ENCODE measurements around the gene DUSP1. TPM values are rescaled to one million over a fixed set of nuclear protein-coding genes. Genes with fewer than 3 reads are reported as not detected.
"Not testable (repeated sequence)": the region's sequence is repeated elsewhere in the genome, so short reads cannot be mapped to it uniquely, and the experiment has no call there.

Gene DUSP1
- polyA plus RNA-seq, 1 donor from 2014 or later, result 48.3 TPM

- H3K27ac ChIP-seq (ENCODE audit: low read length), result no peak overlapping the region
These were observed 19.5 kb upstream of the DUSP1 start for GRCh38 chr5:172790496-172790889.

GRCh38 chr5:172789687-172790495 is 18.9 kb upstream of the DUSP1 start:
- Histone ChIP-seq H3K27me3 (ENCODE audit: insufficient read depth, low read depth, low read length) (no peaks in the 10 kb centered on the region), H3K79me2 (replicated peaks; ENCODE audit: insufficient read depth, low read length) (no peaks in the 10 kb centered on the region), H4K20me1 (ENCODE audit: insufficient read depth) (no peaks in the 10 kb centered on the region), H3K9me3 (ENCODE audit: low read length) (no peaks in the 10 kb centered on the region), H3K9ac (ENCODE audit: low read length) (no peak overlapping the region), H2AFZ (ENCODE audit: low read depth, low read length) (no peak overlapping the region), H3K36me3 (ENCODE audit: insufficient read depth, low read length) (no peaks in the 10 kb centered on the region), H3K4me2 (ENCODE audit: low read length) (no peak overlapping the region), H3K27ac (ENCODE audit: low read length) (no peak overlapping the region), H3K9me2 (ENCODE audit: insufficient read depth, low read length) (no peaks in the 10 kb centered on the region), H3F3A (ENCODE audit: insufficient read depth, low read length, poor library complexity, severe bottlenecking) (no peaks in the 10 kb centered on the region), H3K4me3 (ENCODE audit: low read length) (no peak overlapping the region)
- TF ChIP-seq MXI1 (conservative IDR thresholded peaks at IDR 0.05; ENCODE audit: poor library complexity, severe bottlenecking), result no peak

More at GRCh38 chr5:172790496-172790889, 19.5 kb upstream of the DUSP1 start:
- H3F3A ChIP-seq (ENCODE audit: insufficient read depth, low read length, poor library complexity, severe bottlenecking), result no peaks in the 10 kb centered on the region
- H3K9me3 ChIP-seq (ENCODE audit: low read length), result no peaks in the 10 kb centered on the region
- no peak overlapping the region for H2AFZ ChIP-seq (ENCODE audit: low read depth, low read length)
- no peak overlapping the region for H3K4me3 ChIP-seq (ENCODE audit: low read length)
- no peaks in the 10 kb centered on the region for H3K36me3 ChIP-seq (ENCODE audit: insufficient read depth, low read length)
- TF ChIP-seq EP300 (conservative IDR thresholded peaks at IDR 0.05; ENCODE audit: poor library complexity, severe bottlenecking) (no peak), TAF1 (IDR thresholded peaks at IDR 0.05; ENCODE audit: low read depth) (no peak)
- H4K20me1 ChIP-seq (ENCODE audit: insufficient read depth), result no peaks in the 10 kb centered on the region
- no peak overlapping the region for H3K4me2 ChIP-seq (ENCODE audit: low read length)
- H3K9me2 ChIP-seq (ENCODE audit: insufficient read depth, low read length), result no peaks in the 10 kb centered on the region
- no peaks in the 10 kb centered on the region for H3K27me3 ChIP-seq (ENCODE audit: insufficient read depth, low read depth, low read length)
- H3K79me2 ChIP-seq (replicated peaks; ENCODE audit: insufficient read depth, low read length), result no peaks in the 10 kb centered on the region
- H3K9ac ChIP-seq (ENCODE audit: low read length), result no peak overlapping the region

- Histone ChIP-seq H3K36me3 (ENCODE audit: insufficient read depth, low read length) (no peaks in the 10 kb centered on the region), H3K9me3 (ENCODE audit: low read length) (no peaks in the 10 kb centered on the region), H2AFZ (ENCODE audit: low read depth, low read length) (no peak overlapping the region), H3K9me2 (ENCODE audit: insufficient read depth, low read length) (no peaks in the 10 kb centered on the region), H3K4me2 (ENCODE audit: low read length) (no peak overlapping the region), H3K9ac (ENCODE audit: low read length) (no peak overlapping the region), H3F3A (ENCODE audit: insufficient read depth, low read length, poor library complexity, severe bottlenecking) (no peaks in the 10 kb centered on the region), H3K27ac (ENCODE audit: low read length) (no peak overlapping the region), H3K4me3 (ENCODE audit: low read length) (no peak overlapping the region), H3K27me3 (ENCODE audit: insufficient read depth, low read depth, low read length) (no peaks in the 10 kb centered on the region), H3K79me2 (replicated peaks; ENCODE audit: insufficient read depth, low read length) (no peaks in the 10 kb centered on the region), H4K20me1 (ENCODE audit: insufficient read depth) (no peaks in the 10 kb centered on the region)
- TF ChIP-seq EZH2 (IDR thresholded peaks at IDR 0.05; ENCODE audit: borderline replicate concordance, insufficient read depth, low read length, poor library complexity, severe bottlenecking), result no peak
- no peak for TF ChIP-seq POLR2AphosphoS5 (IDR thresholded peaks at IDR 0.05)
- TF ChIP-seq CTCF (IDR thresholded peaks at IDR 0.05; ENCODE audit: poor library complexity, severe bottlenecking), result no peak
- no peak for TF ChIP-seq MXI1 (conservative IDR thresholded peaks at IDR 0.05; ENCODE audit: poor library complexity, severe bottlenecking)
- TF ChIP-seq SMC3 (conservative IDR thresholded peaks at IDR 0.05; ENCODE audit: poor library complexity), result no peak
These were observed 18.0 kb upstream of the DUSP1 start for GRCh38 chr5:172788771-172789686.

- not testable (repeated sequence) for H3K9me3 ChIP-seq (ENCODE audit: low read length); H3K36me3 ChIP-seq (ENCODE audit: insufficient read depth, low read length); H3F3A ChIP-seq (ENCODE audit: insufficient read depth, low read length, poor library complexity, severe bottlenecking); H3K79me2 ChIP-seq (replicated peaks; ENCODE audit: insufficient read depth, low read length); H3K4me3 ChIP-seq (ENCODE audit: low read length); H3K4me2 ChIP-seq (ENCODE audit: low read length); H3K27ac ChIP-seq (ENCODE audit: low read length); H4K20me1 ChIP-seq (ENCODE audit: insufficient read depth); H3K27me3 ChIP-seq (ENCODE audit: insufficient read depth, low read depth, low read length); H3K9ac ChIP-seq (ENCODE audit: low read length); H2AFZ ChIP-seq (ENCODE audit: low read depth, low read length); H3K9me2 ChIP-seq (ENCODE audit: insufficient read depth, low read length)
These were observed 16.5 kb upstream of the DUSP1 start for GRCh38 chr5:172787538-172787937.

Measured in neural cell (in vitro differentiated cells).